ENCODE results near the gene VILL. TPM values are rescaled to one million over a fixed set of nuclear protein-coding genes. Genes with fewer than 3 reads are reported as not detected.

The VILL gene
- total and polyA plus RNA-seq, 10 donors: 14.4 to 23.4 (median 17.3) TPM

DNA sequence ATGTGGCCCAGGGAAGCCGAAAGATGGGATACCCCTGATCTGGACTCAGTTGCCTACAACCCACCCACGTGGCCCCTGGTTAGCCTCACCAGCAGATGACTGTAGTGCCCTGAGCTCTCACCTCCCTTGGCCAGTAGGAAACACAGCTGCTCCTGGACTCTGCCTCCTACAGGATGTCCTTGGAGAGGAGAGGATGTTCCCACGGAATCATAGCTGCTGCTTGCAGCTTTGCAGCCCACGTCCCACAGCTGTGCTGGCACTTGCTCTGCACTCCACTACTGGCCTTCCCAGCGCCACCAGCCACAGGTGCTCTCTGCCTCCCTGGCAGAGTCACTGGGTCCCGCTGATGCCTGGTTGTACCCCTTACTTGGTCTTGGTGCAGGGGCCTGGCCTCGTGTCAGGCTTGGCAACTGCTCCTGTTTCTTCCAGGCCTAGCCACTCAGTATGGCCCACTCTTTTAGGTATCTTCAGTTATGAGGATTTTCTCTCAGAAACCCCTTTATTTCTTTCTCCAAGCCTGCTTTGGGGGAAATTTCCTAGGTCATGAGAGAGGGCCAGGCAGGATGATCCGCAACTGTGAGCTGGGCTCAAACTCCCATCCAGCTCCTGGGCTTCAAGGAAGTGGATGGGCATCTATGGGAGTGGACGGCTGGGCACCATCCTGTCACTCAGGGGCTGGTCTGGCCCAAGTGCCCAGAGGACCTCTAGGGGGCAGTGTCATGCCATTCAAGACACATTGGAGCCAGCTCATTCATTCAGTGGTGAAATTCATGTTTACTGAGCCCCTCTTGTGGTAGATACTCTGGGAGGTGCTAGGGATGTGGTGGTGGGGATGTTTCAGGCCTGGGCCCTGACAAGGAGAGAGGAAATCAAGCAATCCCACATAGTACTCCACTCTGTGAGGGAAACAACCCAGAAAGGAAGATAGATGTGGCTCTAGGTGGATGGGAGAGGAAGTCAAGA lies 16.2 kb upstream of the VILL start:
- H3K27me3 ChIP-seq (replicated peaks in 1 of 7): no peaks in the 10 kb centered on the region
- TF ChIP-seq, protein P1, sequence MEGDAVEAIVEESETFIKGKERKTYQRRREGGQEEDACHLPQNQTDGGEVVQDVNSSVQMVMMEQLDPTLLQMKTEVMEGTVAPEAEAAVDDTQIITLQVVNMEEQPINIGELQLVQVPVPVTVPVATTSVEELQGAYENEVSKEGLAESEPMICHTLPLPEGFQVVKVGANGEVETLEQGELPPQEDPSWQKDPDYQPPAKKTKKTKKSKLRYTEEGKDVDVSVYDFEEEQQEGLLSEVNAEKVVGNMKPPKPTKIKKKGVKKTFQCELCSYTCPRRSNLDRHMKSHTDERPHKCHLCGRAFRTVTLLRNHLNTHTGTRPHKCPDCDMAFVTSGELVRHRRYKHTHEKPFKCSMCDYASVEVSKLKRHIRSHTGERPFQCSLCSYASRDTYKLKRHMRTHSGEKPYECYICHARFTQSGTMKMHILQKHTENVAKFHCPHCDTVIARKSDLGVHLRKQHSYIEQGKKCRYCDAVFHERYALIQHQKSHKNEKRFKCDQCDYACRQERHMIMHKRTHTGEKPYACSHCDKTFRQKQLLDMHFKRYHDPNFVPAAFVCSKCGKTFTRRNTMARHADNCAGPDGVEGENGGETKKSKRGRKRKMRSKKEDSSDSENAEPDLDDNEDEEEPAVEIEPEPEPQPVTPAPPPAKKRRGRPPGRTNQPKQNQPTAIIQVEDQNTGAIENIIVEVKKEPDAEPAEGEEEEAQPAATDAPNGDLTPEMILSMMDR (IDR thresholded peaks at IDR 0.05 in 8 of 11, conservative IDR thresholded peaks at IDR 0.05 in 3 of 11): peak; percentile 75 to 95 (median 89)
- TF ChIP-seq POLR2AphosphoS5 (IDR thresholded peaks at IDR 0.05): peak in 2 of 3 donors; percentile 15 to 20
- TF ChIP-seq POLR2A (IDR thresholded peaks at IDR 0.05): no peak
- H3K9me3 ChIP-seq: no peaks in the 10 kb centered on the region
- peak overlapping the region in 1 of 8 donors; percentile 20 for H3K27ac ChIP-seq
- H3K36me3 ChIP-seq: peaks cover 0 to 46% (median 2%) of the 10 kb centered on the region in 6 donors
- H3K4me3 ChIP-seq: no peak overlapping the region
- peak; percentile 89 for DNase-seq
- intact Hi-C loops (cut with DNase I; ENCODE audit: low total_unique reads): no loop called here
- 52 to 72% (median 67%) methylated on average over 9 of the region's 9 CpGs for WGBS, 5 donors
- peaks cover 3 to 25% (median 13%) of the 10 kb centered on the region in 6 donors for H3K4me1 ChIP-seq

GRCh38 chr3:37979541-37980461 lies 10.8 kb upstream of the VILL start:
- H3K9me3 ChIP-seq: no peaks in the 10 kb centered on the region
- TF ChIP-seq POLR2AphosphoS5 (IDR thresholded peaks at IDR 0.05) (no peak), POLR2A (IDR thresholded peaks at IDR 0.05) (no peak)
- TF ChIP-seq, protein P1 (IDR thresholded peaks at IDR 0.05 in 8 of 11, conservative IDR thresholded peaks at IDR 0.05 in 3 of 11): no peak

DNA sequence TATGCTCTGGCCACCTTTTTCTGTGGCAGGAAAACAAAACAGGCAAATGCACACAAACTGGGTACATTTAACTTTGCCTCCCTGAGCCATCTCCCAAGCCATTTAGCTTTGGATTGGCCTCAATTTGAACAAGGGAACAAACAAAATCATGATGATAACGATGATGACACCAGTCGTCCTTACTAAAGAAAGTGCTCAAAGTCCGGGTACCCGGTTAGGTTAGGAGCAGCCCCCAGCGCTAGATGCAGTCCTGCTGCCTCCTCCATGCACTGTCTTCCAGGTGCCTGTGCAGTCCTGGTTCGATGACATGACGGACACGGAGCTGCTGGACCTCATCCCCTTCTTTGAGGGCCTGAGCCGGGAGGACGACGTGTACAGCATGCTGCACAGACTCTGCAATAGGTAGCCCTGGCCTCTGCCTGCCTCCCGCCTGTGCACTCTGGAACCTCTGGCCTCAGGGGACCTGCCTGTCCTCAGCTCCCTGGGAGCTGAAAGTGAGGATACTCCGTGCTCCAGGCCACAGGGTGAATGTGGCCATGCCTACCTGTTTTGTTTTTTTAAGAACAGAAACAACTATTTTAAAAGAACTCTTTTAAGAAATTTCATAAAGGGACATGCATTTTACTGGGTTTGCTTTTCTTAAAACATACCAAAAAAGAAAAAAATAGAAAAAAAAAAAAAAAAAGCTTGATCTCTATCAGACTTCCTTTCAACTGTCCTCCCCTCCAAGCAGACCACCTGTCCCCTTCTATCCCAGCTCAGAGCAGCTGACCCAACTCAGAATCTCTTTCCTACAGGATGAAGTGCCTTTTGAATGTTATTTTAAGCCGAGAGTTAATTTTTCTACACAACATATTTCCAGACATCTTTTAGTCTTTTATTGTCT lies 9.9 kb upstream of the VILL start:
- H3K4me1 ChIP-seq: peaks cover 0 to 38% (median 3%) of the 10 kb centered on the region in 6 donors
- no peak for DNase-seq
- intact Hi-C loops (cut with DNase I; ENCODE audit: low total_unique reads): no loop called here
- H3K36me3 ChIP-seq: peaks cover 0 to 50% (median 2%) of the 10 kb centered on the region in 6 donors
- H3K27ac ChIP-seq: peak overlapping the region in 6 of 8 donors; percentile 12 to 83 (median 58)
- no peaks in the 10 kb centered on the region for H3K9me3 ChIP-seq
- no peak for TF ChIP-seq POLR2A (IDR thresholded peaks at IDR 0.05)
- WGBS, 5 donors: 74 to 96% (median 85%) methylated on average over 14 of the region's 14 CpGs
- H3K4me3 ChIP-seq: no peak overlapping the region
- H3K27me3 ChIP-seq (replicated peaks in 1 of 7): no peaks in the 10 kb centered on the region

More at GRCh38 chr3:37979541-37980461, 10.8 kb upstream of the VILL start:
- Histone ChIP-seq H3K27ac (peak overlapping the region in 6 of 8 donors; percentile 12 to 83 (median 58)), H3K36me3 (peaks cover 0 to 46% (median 2%) of the 10 kb centered on the region in 6 donors), H3K4me3 (peak overlapping the region in 1 of 8 donors; percentile 4), H3K4me1 (peaks cover 0 to 41% (median 4%) of the 10 kb centered on the region in 6 donors), H3K27me3 (replicated peaks in 1 of 7) (no peaks in the 10 kb centered on the region)
- 53 to 90% (median 67%) methylated on average over 8 of the region's 8 CpGs for WGBS, 5 donors
- no peak for DNase-seq
- intact Hi-C loops (cut with DNase I; ENCODE audit: low total_unique reads): no loop called here

DNA sequence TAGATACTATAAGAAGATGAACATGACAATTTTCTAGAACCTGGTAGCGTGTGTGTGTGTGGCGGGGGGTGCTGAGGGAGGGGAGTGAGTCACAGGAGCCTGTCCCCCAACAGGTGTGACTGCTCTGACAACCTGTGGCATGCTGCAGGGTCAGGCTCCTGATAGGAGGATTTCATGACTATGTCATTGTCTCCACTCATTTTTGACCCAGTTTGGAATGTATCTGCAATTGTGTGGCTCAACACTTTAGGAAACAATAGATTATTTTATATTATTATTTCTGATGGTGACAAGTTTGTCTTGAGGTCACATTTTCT lies 9.3 kb upstream of the VILL start:
- intact Hi-C loops (cut with DNase I; ENCODE audit: low total_unique reads): no loop called here
- DNase-seq: no peak
- TF ChIP-seq POLR2AphosphoS5 (IDR thresholded peaks at IDR 0.05): no peak
- TF ChIP-seq, protein P1 (IDR thresholded peaks at IDR 0.05 in 8 of 11, conservative IDR thresholded peaks at IDR 0.05 in 3 of 11): no peak
- TF ChIP-seq POLR2A (IDR thresholded peaks at IDR 0.05): no peak
- WGBS, 5 donors: 80 to 96% (median 91%) methylated on average over 2 of the region's 2 CpGs
- Histone ChIP-seq H3K27ac (peak overlapping the region in 1 of 8 donors; percentile 83), H3K27me3 (replicated peaks in 1 of 7) (no peaks in the 10 kb centered on the region), H3K36me3 (peaks cover 0 to 44% (median 2%) of the 10 kb centered on the region in 6 donors), H3K4me3 (no peak overlapping the region), H3K4me1 (peaks cover 0 to 38% (median 3%) of the 10 kb centered on the region in 6 donors), H3K9me3 (no peaks in the 10 kb centered on the region)
